Mucosa of gallbladder (tissue), 1 donor: Measurements from ENCODE around the gene INPP5B. TPM values are rescaled to one million over a fixed set of nuclear protein-coding genes. Genes with fewer than 3 reads are reported as not detected.
"Not testable (repeated sequence)": the region's sequence is repeated elsewhere in the genome, so short reads cannot be mapped to it uniquely, and the experiment has no call there.

Experiments used
- DNase-seq: peaks from one replicate; pipeline ENCODE4 v3.0.0-alpha.2; 2020; ENCODE audit warnings: low spot score
- total RNA-seq: library from RNA; stranded (reverse); gene quantifications from one replicate; pipeline ENCODE4 v1.2.1, GENCODE V29; 2021
- donor health status: DM: no; HTN: no; CAD: no.

Gene INPP5B
- total RNA-seq, 1 donor from 2014 or later, result 25.8 TPM

GRCh38 chr1:37914719-37915475 is 32.0 kb downstream of the INPP5B start:
- no peak for DNase-seq

GRCh38 chr1:37911478-37911877 is 35.4 kb downstream of the INPP5B start:
- not testable (repeated sequence) for DNase-seq

- not testable (repeated sequence) for DNase-seq
Observed at GRCh38 chr1:37910886-37911285, 36.0 kb downstream of the INPP5B start.

- DNase-seq, result not testable (repeated sequence)
Observed at GRCh38 chr1:37908531-37908930, 38.3 kb downstream of the INPP5B start.

- not testable (repeated sequence) for DNase-seq
Observed at GRCh38 chr1:37907416-37908125, 39.3 kb downstream of the INPP5B start.

GRCh38 chr1:37906591-37906990 is 40.3 kb downstream of the INPP5B start:
- DNase-seq, result not testable (repeated sequence)

GRCh38 chr1:37905727-37906126 is 41.1 kb downstream of the INPP5B start:
- no peak for DNase-seq

GRCh38 chr1:37903921-37904320 is 42.9 kb downstream of the INPP5B start:
- DNase-seq, result not testable (repeated sequence)

GRCh38 chr1:37902983-37903382 is 43.9 kb downstream of the INPP5B start:
- no peak for DNase-seq

- no peak for DNase-seq
Observed at GRCh38 chr1:37901893-37902225, 45.0 kb downstream of the INPP5B start.

- no peak for DNase-seq
Observed at GRCh38 chr1:37901191-37901892, 45.5 kb downstream of the INPP5B start.

GRCh38 chr1:37897563-37897962 is 49.3 kb downstream of the INPP5B start:
- DNase-seq, result not testable (repeated sequence)

GRCh38 chr1:37893673-37894072 is 53.2 kb downstream of the INPP5B start:
- no peak for DNase-seq

- DNase-seq, result no peak
Observed at GRCh38 chr1:37892151-37893047, 54.5 kb downstream of the INPP5B start.

GRCh38 chr1:37890378-37891014 is 56.4 kb downstream of the INPP5B start:
- no peak for DNase-seq

GRCh38 chr1:37888022-37888700 is 58.7 kb downstream of the INPP5B start:
- no peak for DNase-seq

GRCh38 chr1:37884145-37884544 is 62.7 kb downstream of the INPP5B start:
- no peak for DNase-seq

- DNase-seq, result no peak
Observed at GRCh38 chr1:37883671-37884070, 63.2 kb downstream of the INPP5B start.

GRCh38 chr1:37879865-37880264 is 67.0 kb downstream of the INPP5B start:
- no peak for DNase-seq

- no peak for DNase-seq
Observed at GRCh38 chr1:37878071-37878470, 68.8 kb downstream of the INPP5B start.

- DNase-seq, result no peak
Observed at GRCh38 chr1:37875833-37876232, 71.0 kb downstream of the INPP5B start.
